IPS-15b (cell line): ENCODE data around the gene CFH.
"Not testable (repeated sequence)": the region's sequence is repeated elsewhere in the genome, so short reads cannot be mapped to it uniquely, and the experiment has no call there.

Experiments
- H3K27me3 ChIP-seq: one replicate; pipeline ENCODE4 v1.6.1; 2013; ENCODE audit warnings: low read length; ENCODE audit not compliant: control insufficient read depth, insufficient read depth
- H3K36me3 ChIP-seq: one replicate; pipeline ENCODE4 v1.6.1; 2013; ENCODE audit warnings: low read length; ENCODE audit not compliant: control insufficient read depth, insufficient read depth
- H3K4me1 ChIP-seq: one replicate; pipeline ENCODE4 v1.6.1; 2013; ENCODE audit warnings: mild to moderate bottlenecking, low read length; ENCODE audit not compliant: control insufficient read depth, insufficient read depth
- H3K4me3 ChIP-seq: one replicate; pipeline ENCODE4 v1.5.1; 2013; ENCODE audit warnings: low read depth, low read length
- H3K9ac ChIP-seq: one replicate; pipeline ENCODE4 v1.6.1; 2013; ENCODE audit warnings: low read depth, mild to moderate bottlenecking, low read length
- H3K9me3 ChIP-seq: one replicate; pipeline ENCODE4 v1.6.1; 2013; ENCODE audit warnings: mild to moderate bottlenecking, low read length; ENCODE audit not compliant: control insufficient read depth, insufficient read depth

CFH gene

DNA sequence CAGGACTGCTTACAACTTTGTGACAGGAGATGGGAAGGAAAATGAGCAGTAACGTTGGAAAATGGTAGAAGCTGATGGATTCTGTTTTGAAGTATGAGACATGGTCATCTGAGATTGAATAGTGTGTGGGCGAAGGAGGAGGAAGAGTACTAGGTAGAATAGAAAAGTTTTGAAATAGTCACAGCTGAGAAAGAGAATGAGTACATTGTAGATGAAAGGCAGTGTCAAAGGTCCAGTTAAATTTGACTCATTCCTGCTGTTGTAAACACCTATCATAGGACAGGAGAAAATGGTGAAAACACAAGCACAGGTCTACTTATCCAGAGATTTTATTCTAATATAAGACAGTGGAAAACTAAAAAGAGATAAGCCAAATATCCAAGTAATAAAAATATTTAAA, 66.0 kb downstream of the CFH start:
- no peak overlapping the region for H3K4me3 ChIP-seq
- no peaks in the 10 kb centered on the region for H3K4me1 ChIP-seq

DNA sequence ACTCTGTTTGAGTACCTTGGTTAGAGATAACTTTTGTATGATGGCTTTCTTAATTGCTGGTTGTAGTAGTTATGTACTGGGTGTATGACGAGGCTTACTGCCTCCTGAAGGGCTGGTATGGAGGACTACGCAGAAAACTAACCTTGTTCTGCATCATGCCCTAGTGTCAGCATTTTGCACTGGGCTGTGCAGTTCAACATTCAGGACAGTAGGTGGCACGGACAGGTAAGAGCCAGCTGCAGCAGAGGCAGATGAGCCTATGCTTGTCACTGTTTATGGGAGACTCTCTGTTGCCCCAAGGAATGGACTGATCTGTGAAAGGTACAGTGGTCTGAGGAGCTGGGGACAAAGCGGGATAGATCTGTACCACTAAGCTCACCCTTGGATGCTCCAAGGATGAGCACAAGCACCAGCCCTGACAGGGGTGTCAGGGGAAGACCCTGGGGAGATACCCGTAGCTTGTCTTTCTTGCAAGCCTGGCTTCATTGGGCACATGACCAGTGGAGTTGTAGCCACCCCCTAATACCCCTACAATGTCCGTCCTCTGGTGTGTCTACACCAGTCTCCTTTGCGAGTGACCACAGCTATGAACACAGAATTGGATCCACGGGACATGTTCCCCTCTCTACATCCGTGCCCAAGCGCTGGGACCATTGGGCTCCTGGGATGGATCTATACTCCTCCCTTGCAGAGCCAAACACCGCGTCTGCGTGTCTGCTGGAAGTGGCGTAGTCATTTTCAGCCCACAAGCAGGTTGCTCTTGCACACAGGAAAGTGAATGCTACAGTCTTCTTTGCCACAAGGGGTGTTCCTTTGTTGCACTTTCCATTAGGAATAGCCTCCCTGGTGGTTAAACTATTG, 71.7 kb downstream of the CFH start:
- H3K27me3 ChIP-seq: no peaks in the 10 kb centered on the region
- H3K4me3 ChIP-seq: no peak overlapping the region
- H3K9me3 ChIP-seq: no peaks in the 10 kb centered on the region

More for the DNA sequence above, 66.0 kb downstream of the CFH start:
- H3K9ac ChIP-seq: no peak overlapping the region
- H3K36me3 ChIP-seq: no peaks in the 10 kb centered on the region
- H3K27me3 ChIP-seq: no peaks in the 10 kb centered on the region
- no peaks in the 10 kb centered on the region for H3K9me3 ChIP-seq

DNA sequence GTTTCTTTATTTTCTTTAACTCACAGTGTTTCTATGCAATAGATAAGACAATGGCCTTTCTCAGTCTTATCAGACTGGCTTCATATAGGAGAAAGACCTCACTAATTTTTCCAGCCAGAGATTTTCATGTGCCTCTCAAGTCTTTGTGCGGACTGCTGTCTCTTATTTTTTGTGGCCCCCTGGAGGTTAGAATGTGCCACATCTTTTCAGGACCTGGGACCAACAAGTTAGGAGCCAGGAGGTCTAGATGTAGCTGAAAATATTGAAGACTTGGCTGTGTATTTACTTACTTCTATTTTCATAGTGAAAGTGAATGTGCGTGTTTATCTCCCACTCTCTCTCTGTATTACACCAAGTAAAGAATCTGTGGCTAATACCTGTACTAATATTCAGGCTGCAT, 80.7 kb downstream of the CFH start:
- Histone ChIP-seq H3K4me3 (no peak overlapping the region), H3K9me3 (no peaks in the 10 kb centered on the region), H3K4me1 (no peaks in the 10 kb centered on the region), H3K9ac (no peak overlapping the region), H3K36me3 (no peaks in the 10 kb centered on the region), H3K27me3 (no peaks in the 10 kb centered on the region)

More for the DNA sequence above, 71.7 kb downstream of the CFH start:
- Histone ChIP-seq H3K36me3 (no peaks in the 10 kb centered on the region), H3K4me1 (no peaks in the 10 kb centered on the region), H3K9ac (no peak overlapping the region)

DNA sequence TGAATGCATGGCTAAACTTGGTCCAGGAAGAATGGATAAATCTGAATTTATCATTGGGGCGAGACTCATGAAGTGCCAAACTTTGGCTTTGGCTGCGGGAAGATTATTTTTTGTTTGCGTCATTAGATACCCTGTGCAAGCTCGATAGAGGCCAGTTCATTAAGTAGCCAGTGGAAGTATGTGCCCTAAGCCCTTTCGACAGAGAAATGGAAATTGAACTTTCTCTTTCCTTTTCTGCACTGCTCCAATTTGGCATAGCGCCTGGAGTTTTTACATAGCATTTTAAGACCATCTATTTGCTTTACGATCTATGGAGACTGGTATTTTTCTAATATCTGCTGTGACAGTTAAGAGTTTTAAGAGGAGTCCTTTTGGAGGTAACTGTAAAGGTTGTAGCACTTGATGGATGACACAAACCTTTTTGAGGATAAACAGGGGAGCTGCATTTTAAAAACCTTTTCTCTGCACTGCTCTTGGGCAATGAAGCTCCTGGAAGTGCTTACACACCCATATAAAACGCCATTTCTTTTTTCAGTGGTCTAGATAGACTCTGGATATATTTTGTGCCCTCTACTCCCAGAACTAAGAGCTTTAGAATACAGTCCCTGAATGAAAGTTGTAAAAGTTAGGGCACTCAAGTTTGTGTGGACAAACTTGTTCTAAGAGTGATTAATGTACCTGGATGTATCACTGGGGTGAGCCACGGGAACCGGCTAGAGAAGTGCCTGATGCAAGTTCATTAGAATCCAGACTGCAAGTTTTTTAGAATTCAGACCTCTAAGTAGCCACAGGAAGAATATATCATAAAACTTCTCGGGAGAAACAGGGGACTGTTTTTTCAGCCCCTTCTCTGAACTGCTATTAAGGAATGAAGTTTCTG, 81.5 kb downstream of the CFH start:
- Histone ChIP-seq H3K9me3 (peaks cover 2% of the 10 kb centered on the region), H3K9ac (no peak overlapping the region), H3K27me3 (no peaks in the 10 kb centered on the region), H3K4me1 (no peaks in the 10 kb centered on the region), H3K4me3 (no peak overlapping the region), H3K36me3 (no peaks in the 10 kb centered on the region)

DNA sequence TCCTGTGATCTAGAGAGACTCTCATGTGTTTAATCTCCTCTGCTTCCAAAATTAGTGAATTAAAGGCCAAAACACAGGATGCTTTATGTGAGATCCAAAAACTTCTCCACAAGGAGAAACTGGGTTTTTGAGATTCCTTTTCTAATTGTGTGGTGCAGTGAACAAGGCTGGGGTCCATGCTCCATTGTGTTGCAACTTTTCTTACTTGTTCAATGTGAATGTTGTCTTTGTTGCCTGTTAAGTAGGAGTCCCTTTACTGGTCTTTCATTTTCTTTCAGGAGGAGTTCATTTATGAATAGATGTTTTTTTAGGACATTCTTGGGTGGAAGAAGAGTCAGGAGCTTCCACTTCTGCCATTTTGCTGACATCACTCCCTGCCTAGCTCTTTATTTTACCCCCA, 82.2 kb downstream of the CFH start:
- Histone ChIP-seq H3K36me3 (no peaks in the 10 kb centered on the region), H3K27me3 (no peaks in the 10 kb centered on the region)

DNA sequence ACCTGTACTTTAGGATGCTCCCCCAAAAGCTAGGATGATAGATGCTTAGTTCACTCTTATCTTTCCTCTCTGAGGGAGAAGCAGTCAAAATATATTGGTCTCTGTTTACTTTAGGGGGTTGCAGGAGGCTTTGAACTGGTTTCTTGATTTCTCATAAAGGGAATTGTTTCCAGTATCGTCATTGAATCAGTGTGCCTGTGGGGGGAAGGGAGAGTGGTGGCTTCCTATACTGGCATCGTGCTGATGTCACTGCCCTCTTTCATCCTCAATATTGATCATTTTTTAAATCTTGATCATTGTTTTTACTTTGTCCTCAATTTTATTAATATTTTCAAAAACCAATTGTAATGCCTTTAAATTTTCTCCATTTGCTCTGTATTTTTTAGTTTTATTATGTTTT, 82.6 kb downstream of the CFH start:
- no peaks in the 10 kb centered on the region for H3K4me1 ChIP-seq
- no peaks in the 10 kb centered on the region for H3K36me3 ChIP-seq
- H3K9me3 ChIP-seq: peaks cover 8% of the 10 kb centered on the region
- no peak overlapping the region for H3K9ac ChIP-seq
- no peak overlapping the region for H3K4me3 ChIP-seq
- H3K27me3 ChIP-seq: no peaks in the 10 kb centered on the region

More for the DNA sequence above, 82.2 kb downstream of the CFH start:
- H3K9me3 ChIP-seq: peaks cover 8% of the 10 kb centered on the region
- no peaks in the 10 kb centered on the region for H3K4me1 ChIP-seq
- H3K4me3 ChIP-seq: no peak overlapping the region
- H3K9ac ChIP-seq: no peak overlapping the region

DNA sequence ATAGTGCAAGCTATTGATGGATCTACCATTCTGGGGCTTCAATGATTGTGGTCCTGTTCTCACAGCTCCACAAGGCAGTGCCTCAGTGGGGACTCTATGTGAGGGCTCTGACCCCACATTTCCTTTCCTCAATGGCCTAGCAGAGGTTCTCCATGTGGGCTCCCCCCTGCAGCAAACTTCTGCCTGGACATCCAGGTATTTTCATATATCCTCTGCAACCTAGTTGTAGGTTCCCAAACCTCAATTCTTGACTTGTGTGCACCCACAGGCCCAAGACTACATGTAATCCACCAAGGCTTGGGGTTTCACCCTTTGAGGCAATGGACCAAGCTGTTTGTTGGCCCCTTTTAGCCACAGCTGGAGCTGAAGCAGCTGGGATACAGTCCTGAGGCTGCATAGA, 86.9 kb downstream of the CFH start:
- Histone ChIP-seq H3K4me3 (no peak overlapping the region), H3K9me3 (peaks cover 8% of the 10 kb centered on the region), H3K27me3 (no peaks in the 10 kb centered on the region), H3K4me1 (no peaks in the 10 kb centered on the region), H3K36me3 (no peaks in the 10 kb centered on the region), H3K9ac (no peak overlapping the region)

DNA sequence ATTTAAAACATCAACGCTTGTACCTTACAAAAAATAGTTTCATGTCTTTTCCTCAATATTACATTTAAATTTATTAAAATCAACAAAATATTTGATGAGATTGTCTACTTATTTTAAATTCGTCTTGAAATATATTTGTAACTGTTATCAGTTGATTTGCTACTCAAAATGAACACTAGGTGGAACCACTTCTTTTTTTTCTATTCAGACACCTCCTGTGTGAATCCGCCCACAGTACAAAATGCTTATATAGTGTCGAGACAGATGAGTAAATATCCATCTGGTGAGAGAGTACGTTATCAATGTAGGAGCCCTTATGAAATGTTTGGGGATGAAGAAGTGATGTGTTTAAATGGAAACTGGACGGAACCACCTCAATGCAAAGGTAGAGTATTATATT, 91.4 kb downstream of the CFH start:
- H3K27me3 ChIP-seq, H3K9ac ChIP-seq, H3K9me3 ChIP-seq, H3K36me3 ChIP-seq, H3K4me1 ChIP-seq, H3K4me3 ChIP-seq: not testable (repeated sequence)

DNA sequence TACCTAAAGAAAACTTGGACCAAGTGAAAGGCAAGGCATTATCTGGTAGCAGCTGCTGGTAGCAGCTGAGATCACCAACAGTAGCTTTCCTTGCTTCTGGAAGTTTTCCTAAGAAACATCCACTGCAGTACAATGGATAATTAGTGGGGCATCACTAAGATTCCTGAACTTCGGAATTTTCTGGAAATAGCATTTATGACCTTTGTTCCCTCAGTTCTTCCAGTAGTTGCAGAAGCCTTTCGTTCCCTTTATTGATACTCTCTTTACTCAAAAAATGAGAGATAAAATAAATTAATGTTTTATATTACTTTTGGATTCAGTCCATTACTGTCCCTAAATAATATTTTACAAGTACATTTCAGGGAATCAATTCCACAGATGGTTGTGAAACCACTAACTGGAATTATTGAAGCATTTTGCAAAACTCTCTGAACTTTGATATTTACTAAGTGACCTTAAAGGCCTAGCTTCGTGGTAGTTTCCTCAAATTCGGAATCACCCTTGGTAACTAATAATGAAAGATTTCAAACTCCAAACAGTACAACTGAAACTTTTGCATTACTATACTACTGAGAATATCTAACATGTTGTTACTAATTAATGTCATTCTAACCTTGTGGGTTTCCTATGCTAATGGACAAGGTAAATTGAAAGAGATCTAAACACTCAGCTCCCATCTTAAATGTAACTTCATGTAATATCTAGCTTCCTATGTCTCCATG, 113.3 kb downstream of the CFH start:
- H3K4me3 ChIP-seq, H3K9me3 ChIP-seq, H3K36me3 ChIP-seq, H3K9ac ChIP-seq, H3K4me1 ChIP-seq, H3K27me3 ChIP-seq: not testable (repeated sequence)

DNA sequence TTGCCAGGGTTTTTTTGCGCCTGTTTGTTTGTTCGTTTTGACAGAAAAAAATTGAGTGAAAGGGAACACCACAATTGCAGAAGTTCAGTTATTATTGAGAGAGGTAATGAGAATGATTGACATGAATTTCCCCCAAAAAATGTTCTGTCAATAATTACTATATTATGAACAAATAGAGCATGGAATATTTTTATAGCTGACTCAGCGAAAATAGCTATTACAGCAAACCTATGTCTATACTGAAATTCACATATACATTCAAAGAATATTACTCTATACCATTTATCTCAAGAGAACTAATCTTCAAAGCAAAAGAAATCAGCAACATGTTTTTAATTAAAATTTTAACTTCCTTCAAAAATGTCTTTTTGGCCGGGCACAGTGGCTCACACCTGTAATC, 118.0 kb downstream of the CFH start:
- H3K9ac ChIP-seq, H3K4me3 ChIP-seq, H3K27me3 ChIP-seq, H3K36me3 ChIP-seq, H3K4me1 ChIP-seq, H3K9me3 ChIP-seq: not testable (repeated sequence)

DNA sequence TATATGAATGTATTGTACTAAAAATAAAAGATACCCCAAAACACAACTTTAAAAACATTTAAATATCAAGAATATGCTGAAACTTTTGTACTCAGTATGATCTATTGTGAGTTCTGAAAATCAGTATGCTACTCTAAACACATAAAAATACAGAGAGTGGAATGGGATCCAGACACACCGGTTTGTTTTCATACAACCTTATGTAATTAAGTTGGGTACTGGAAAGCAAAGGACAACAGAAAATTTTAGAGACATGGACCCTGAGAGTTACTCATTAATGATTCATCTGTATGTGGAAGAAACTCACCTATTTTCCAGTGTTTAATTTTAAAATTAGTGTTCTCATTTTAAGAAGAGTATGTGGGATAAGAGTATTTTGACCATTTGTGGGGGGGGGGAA, 121.9 kb downstream of the CFH start:
- H3K4me3 ChIP-seq: no peak overlapping the region
- H3K36me3 ChIP-seq: no peaks in the 10 kb centered on the region
- H3K9me3 ChIP-seq: no peaks in the 10 kb centered on the region
- H3K27me3 ChIP-seq: no peaks in the 10 kb centered on the region
- no peak overlapping the region for H3K9ac ChIP-seq
- H3K4me1 ChIP-seq: no peaks in the 10 kb centered on the region
